AG04449 (cell line): Measurements from ENCODE around the gene GIMAP8.

Experiments used
- CTCF ChIA-PET: fragments of 350-600 bp; formaldehyde crosslinking; extraction: SDS; loops from one replicate; lab custom pipeline; 2021; ENCODE audit warnings: antibody characterized with exemption; lab: Yijun Ruan, JAX
- POLR2A ChIA-PET: fragments of 400-600, 350-600 bp; formaldehyde crosslinking; extraction: SDS; loops from one replicate; lab custom pipeline; 2020; ENCODE audit warnings: antibody characterized with exemption, inconsistent platforms; lab: Yijun Ruan, JAX
- DNase-seq: peaks from one replicate; pipeline ENCODE4 v3.0.0-alpha.2; 2010; ENCODE audit warnings: low read depth, low spot score
- H3K4me3 ChIP-seq: 2 replicates; pipeline ENCODE4 v1.5.1; 2011; ENCODE audit warnings: low read depth, mild to moderate bottlenecking, control low read depth, low read length
- CTCF ChIP-seq: IDR thresholded peaks from one replicate; pipeline ENCODE4 v1.5.1; 2011; ENCODE audit warnings: mild to moderate bottlenecking, moderate library complexity, low read length, control low read depth, inconsistent platforms; ENCODE audit not compliant: insufficient read depth; ENCODE audit errors: missing control alignments

The GIMAP8 gene

GRCh38 chr7:150403376-150404171, 46.9 kb upstream of the GIMAP8 start:
- ChIA-PET POLR2A (interaction anchor here (1.1 to 1.3 kb wide), 2 partner anchors 24 to 35 kb away, joined by 3 to 4 read pairs; partner anchors contain the start of gene REPIN1), CTCF (interaction anchor here (0.6 to 5.1 kb wide), 7 partner anchors 10 to 1169 kb away, joined by 3 to 28 read pairs (median 3); partner anchors contain the start of gene REPIN1)
- TF ChIP-seq CTCF, result no peak
- DNase-seq, result no peak
- H3K4me3 ChIP-seq, result no peak overlapping the region

GRCh38 chr7:150404172-150404804, 46.1 kb upstream of the GIMAP8 start:
- TF ChIP-seq CTCF, result no peak
- DNase-seq, result no peak
- POLR2A ChIA-PET, result interaction anchor here (0.5 to 1.3 kb wide), 3 partner anchors 13 to 36 kb away, joined by 3 to 4 read pairs (median 3); partner anchors contain the start of gene REPIN1
- CTCF ChIA-PET, result interaction anchor here (0.6 to 5.1 kb wide), 8 partner anchors 11 to 35 kb away, joined by 3 to 28 read pairs (median 4); partner anchors contain the start of gene REPIN1
- peak overlapping the region; percentile 68 for H3K4me3 ChIP-seq

- ChIA-PET CTCF (interaction anchor here (0.5 to 6.0 kb wide), 13 partner anchors 11 to 1088 kb away, joined by 3 to 39 read pairs (median 3); partner anchors contain the start of gene REPIN1), POLR2A (interaction anchor here (0.5 to 2.0 kb wide), 5 partner anchors 13 to 573 kb away, joined by 3 to 10 read pairs (median 3); partner anchors contain the start of gene REPIN1)
- DNase-seq, result peak; percentile 37
- TF ChIP-seq CTCF, result peak; percentile 25
- H3K4me3 ChIP-seq, result peak overlapping the region; percentile 68
Observed at GRCh38 chr7:150404805-150405583, 45.4 kb upstream of the GIMAP8 start.

- CTCF ChIA-PET, result interaction anchor here (0.5 to 6.0 kb wide), 9 partner anchors 9 to 1088 kb away, joined by 3 to 39 read pairs (median 3); partner anchors contain the start of gene REPIN1
- TF ChIP-seq CTCF, result no peak
- no peak for DNase-seq
- POLR2A ChIA-PET, result interaction anchor here (0.6 to 2.0 kb wide), 2 partner anchors 37 to 573 kb away, joined by 3 to 10 read pairs; partner anchors contain the start of gene REPIN1
- H3K4me3 ChIP-seq, result peak overlapping the region; percentile 68
Observed at GRCh38 chr7:150405584-150406311, 44.7 kb upstream of the GIMAP8 start.

GRCh38 chr7:150406312-150406566, 44.2 kb upstream of the GIMAP8 start:
- TF ChIP-seq CTCF, result no peak
- ChIA-PET CTCF (interaction anchor here (0.7 to 6.0 kb wide), 11 partner anchors 8 to 49 kb away, joined by 3 to 39 read pairs (median 3); no protein-coding TSS in a partner anchor), POLR2A (interaction anchor here (2.0 kb wide), 1 partner anchor 37 kb away, joined by 10 read pairs; the partner anchor contains the start of gene REPIN1)
- no peak for DNase-seq
- H3K4me3 ChIP-seq, result peak overlapping the region; percentile 68
